ENCODE measurements around the gene REN.

REN gene

GRCh38 chr1:204116539-204116938 lies 49.6 kb downstream of the REN start:
- H3K27me3 ChIP-seq = peaks cover 3% of the 10 kb centered on the region
- H3K4me1 ChIP-seq (ENCODE audit: control insufficient read depth in 1 of 2, insufficient read depth in 1 of 2, low read depth in 1 of 2, low read length in 1 of 2) = no peaks in the 10 kb centered on the region
- no peak for TF ChIP-seq CTCF (IDR thresholded peaks at IDR 0.05)
- no peak overlapping the region for H3K27ac ChIP-seq
- H3K36me3 ChIP-seq = no peaks in the 10 kb centered on the region
- H3K4me3 ChIP-seq (ENCODE audit: low read depth in 1 of 2, low read length in 1 of 2) = no peak overlapping the region
- H3K9me3 ChIP-seq = no peaks in the 10 kb centered on the region

DNA sequence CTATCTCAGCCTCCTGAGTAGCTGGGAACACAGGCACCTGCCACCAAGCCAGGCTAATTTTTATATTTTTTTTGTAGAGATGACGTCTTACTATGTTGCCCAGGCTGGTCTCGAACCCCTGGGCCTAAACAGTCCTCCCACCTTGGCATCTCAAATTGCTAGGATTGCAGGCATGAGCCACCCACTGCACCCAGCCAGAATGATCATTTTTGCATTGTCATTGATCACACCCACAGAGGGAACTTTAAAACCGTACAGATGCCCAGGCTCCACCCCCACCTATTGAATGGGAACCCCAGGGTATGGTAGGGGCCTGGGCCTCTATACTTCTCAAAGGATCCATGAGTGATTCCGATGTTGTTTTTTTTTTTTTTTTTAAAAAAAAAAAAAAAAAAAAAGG lies 51.0 kb downstream of the REN start:
- Histone ChIP-seq H3K27ac (no peak overlapping the region), H3K4me1 (ENCODE audit: control insufficient read depth in 1 of 2, insufficient read depth in 1 of 2, low read depth in 1 of 2, low read length in 1 of 2) (no peaks in the 10 kb centered on the region), H3K9me3 (no peaks in the 10 kb centered on the region), H3K27me3 (peaks cover 3% of the 10 kb centered on the region), H3K36me3 (no peaks in the 10 kb centered on the region), H3K4me3 (ENCODE audit: low read depth in 1 of 2, low read length in 1 of 2) (no peak overlapping the region)
- no peak for TF ChIP-seq CTCF (IDR thresholded peaks at IDR 0.05)

- H3K4me3 ChIP-seq (ENCODE audit: low read depth in 1 of 2, low read length in 1 of 2) = no peak overlapping the region
These were observed 51.5 kb downstream of the REN start for GRCh38 chr1:204114606-204115005.

GRCh38 chr1:204113896-204114295 lies 52.2 kb downstream of the REN start:
- H3K4me1 ChIP-seq (ENCODE audit: control insufficient read depth in 1 of 2, insufficient read depth in 1 of 2, low read depth in 1 of 2, low read length in 1 of 2) = no peaks in the 10 kb centered on the region
- H3K4me3 ChIP-seq (ENCODE audit: low read depth in 1 of 2, low read length in 1 of 2) = no peak overlapping the region
- H3K27ac ChIP-seq = no peak overlapping the region
- no peak for TF ChIP-seq CTCF (IDR thresholded peaks at IDR 0.05)
- no peaks in the 10 kb centered on the region for H3K9me3 ChIP-seq
- H3K27me3 ChIP-seq = peaks cover 8% of the 10 kb centered on the region
- H3K36me3 ChIP-seq = no peaks in the 10 kb centered on the region

More at GRCh38 chr1:204114606-204115005, 51.5 kb downstream of the REN start:
- no peaks in the 10 kb centered on the region for H3K9me3 ChIP-seq
- no peaks in the 10 kb centered on the region for H3K36me3 ChIP-seq
- no peak for TF ChIP-seq CTCF (IDR thresholded peaks at IDR 0.05)
- no peaks in the 10 kb centered on the region for H3K4me1 ChIP-seq (ENCODE audit: control insufficient read depth in 1 of 2, insufficient read depth in 1 of 2, low read depth in 1 of 2, low read length in 1 of 2)
- H3K27ac ChIP-seq = no peak overlapping the region
- peaks cover 3% of the 10 kb centered on the region for H3K27me3 ChIP-seq

DNA sequence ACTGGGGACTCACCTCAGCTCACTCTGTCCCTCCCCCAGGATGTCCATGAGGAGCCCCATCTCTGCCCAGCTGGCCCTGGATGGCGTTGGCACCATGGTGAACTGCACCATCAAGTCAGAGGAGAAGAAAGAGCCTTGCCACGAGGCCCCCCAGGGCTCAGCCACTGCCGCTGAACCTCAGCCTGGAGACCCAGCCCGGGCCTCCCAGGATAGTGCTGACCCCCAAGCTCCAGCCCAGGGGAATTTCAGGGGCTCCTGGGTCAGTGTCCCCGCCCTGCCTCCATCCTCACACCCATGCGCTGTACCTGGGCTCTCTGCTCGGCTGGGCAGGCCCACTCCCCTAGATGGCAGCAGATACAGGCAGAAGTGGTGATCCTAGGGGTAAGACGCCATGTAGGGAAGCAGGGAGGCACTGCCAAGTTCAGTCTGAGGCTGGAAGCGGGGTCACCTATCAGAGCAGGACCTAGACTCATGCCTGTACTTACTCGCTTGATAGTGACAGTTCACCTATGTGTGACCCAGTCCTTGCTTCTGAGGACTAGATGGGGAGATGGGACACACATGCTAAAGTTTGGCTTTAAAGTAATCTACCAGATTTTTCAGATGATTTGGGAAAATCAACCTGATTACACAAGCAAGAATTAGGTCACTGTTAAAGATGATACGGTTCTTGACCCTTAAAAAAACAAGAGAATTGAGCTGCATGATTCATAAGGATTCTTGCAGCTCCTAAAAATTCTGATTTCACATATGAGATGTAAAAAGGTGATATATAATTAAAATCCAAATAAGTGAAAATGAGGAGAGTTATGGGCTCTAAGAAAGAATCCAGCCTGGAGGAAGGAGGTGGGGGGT lies 53.0 kb downstream of the REN start:
- Histone ChIP-seq H3K4me3 (ENCODE audit: low read depth in 1 of 2, low read length in 1 of 2) (no peak overlapping the region), H3K4me1 (ENCODE audit: control insufficient read depth in 1 of 2, insufficient read depth in 1 of 2, low read depth in 1 of 2, low read length in 1 of 2) (no peaks in the 10 kb centered on the region), H3K27me3 (peaks cover 15% of the 10 kb centered on the region), H3K27ac (no peak overlapping the region), H3K36me3 (no peaks in the 10 kb centered on the region), H3K9me3 (no peaks in the 10 kb centered on the region)
- TF ChIP-seq CTCF (IDR thresholded peaks at IDR 0.05) = no peak

Measured in neutrophil (primary cell).